HCT116 (cell line): ENCODE results near the gene SEPTIN12.

Source experiments
- EZH2 ChIP-seq: fragments of 200-600 bp; sonication (generic); IDR thresholded peaks from 2 replicates; pipeline ENCODE4 v1.6.1; 2017; ENCODE audit warnings: antibody characterized with exemption, mixed run types
- EZH2phosphoT487 ChIP-seq: fragments of 200-600 bp; IDR thresholded peaks from 2 replicates; pipeline ENCODE4 v1.6.1; 2018; ENCODE audit warnings: antibody characterized with exemption, borderline replicate concordance
- POLR2A ChIP-seq: IDR thresholded peaks from 2 replicates; pipeline ENCODE4 v1.7.0; 2011; ENCODE audit warnings: borderline replicate concordance; ENCODE audit not compliant: insufficient read depth, insufficient read length; ENCODE audit errors: extremely low read depth
- POLR2AphosphoS5 ChIP-seq: IDR thresholded peaks from 2 replicates; pipeline ENCODE4 v1.6.1; 2011; ENCODE audit warnings: mild to moderate bottlenecking, low read depth, low read length, moderate library complexity
- ZNF274 ChIP-seq: fragments of 200-500 bp; sonication (Bioruptor generic); IDR thresholded peaks from 2 replicates; pipeline ENCODE4 v1.6.1; 2014; ENCODE audit warnings: mild to moderate bottlenecking, low read depth, low read length, inconsistent platforms
- TF ChIP-seq, protein P1 (sequence below): IDR thresholded peaks from 2 replicates; pipeline ENCODE4 v1.6.1; 2012
- TF ChIP-seq, protein P2 (sequence below), 3 experiments: fragments of 200-600 bp in 1 of 3; sonication (generic) in 1 of 3; IDR thresholded peaks in 2 of 3; conservative IDR thresholded peaks in 1 of 3; 2 replicates each; pipeline ENCODE4 v1.5.1; 2012 to 2017; ENCODE audit warnings: low read depth in 2 of 3, low read length in 2 of 3, antibody characterized with exemption in 1 of 3, borderline replicate concordance in 1 of 3, control low read depth in 1 of 3, mild to moderate bottlenecking in 1 of 3, mixed read lengths in 1 of 3, mixed run types in 1 of 3, moderate library complexity in 1 of 3; ENCODE audit not compliant: insufficient read depth in 1 of 3
- TF ChIP-seq, protein P3 (sequence below): IDR thresholded peaks from 2 replicates; pipeline ENCODE4 v1.6.1; 2012

DNA sequence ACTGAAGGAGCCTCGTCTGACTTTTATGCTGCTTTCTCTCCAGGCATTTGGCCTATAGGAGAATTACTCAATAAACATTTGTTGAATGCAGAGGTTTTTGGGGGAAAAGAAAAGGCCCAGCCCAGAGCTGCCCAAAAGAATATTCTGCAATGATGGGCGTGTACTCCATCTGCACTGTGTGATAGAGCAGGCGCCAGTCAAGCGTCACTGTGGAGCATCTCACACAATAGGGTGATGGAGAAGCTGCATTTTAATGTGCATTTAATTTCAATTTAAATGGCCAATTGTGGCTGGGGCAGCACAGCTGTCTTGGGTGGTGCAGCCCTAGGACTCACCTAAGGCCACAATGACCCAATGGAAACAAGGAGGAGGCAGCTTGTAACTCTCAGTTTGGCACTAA lies 38.4 kb upstream of the SEPTIN12 start:
- TF ChIP-seq, protein P1, sequence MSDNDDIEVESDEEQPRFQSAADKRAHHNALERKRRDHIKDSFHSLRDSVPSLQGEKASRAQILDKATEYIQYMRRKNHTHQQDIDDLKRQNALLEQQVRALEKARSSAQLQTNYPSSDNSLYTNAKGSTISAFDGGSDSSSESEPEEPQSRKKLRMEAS = no peak
- no peak for TF ChIP-seq POLR2A
- TF ChIP-seq, protein P2, sequence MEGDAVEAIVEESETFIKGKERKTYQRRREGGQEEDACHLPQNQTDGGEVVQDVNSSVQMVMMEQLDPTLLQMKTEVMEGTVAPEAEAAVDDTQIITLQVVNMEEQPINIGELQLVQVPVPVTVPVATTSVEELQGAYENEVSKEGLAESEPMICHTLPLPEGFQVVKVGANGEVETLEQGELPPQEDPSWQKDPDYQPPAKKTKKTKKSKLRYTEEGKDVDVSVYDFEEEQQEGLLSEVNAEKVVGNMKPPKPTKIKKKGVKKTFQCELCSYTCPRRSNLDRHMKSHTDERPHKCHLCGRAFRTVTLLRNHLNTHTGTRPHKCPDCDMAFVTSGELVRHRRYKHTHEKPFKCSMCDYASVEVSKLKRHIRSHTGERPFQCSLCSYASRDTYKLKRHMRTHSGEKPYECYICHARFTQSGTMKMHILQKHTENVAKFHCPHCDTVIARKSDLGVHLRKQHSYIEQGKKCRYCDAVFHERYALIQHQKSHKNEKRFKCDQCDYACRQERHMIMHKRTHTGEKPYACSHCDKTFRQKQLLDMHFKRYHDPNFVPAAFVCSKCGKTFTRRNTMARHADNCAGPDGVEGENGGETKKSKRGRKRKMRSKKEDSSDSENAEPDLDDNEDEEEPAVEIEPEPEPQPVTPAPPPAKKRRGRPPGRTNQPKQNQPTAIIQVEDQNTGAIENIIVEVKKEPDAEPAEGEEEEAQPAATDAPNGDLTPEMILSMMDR (IDR thresholded peaks at IDR 0.05 in 2 of 3, conservative IDR thresholded peaks at IDR 0.05 in 1 of 3; ENCODE audit: borderline replicate concordance in 1 of 3, insufficient read depth in 1 of 3, low read depth in 2 of 3, low read length in 2 of 3) = no peak
- no peak for TF ChIP-seq EZH2
- TF ChIP-seq ZNF274 = no peak
- no peak for TF ChIP-seq POLR2AphosphoS5
- TF ChIP-seq, protein P3, sequence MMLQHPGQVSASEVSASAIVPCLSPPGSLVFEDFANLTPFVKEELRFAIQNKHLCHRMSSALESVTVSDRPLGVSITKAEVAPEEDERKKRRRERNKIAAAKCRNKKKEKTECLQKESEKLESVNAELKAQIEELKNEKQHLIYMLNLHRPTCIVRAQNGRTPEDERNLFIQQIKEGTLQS = no peak
- no peak for TF ChIP-seq EZH2phosphoT487
